Fibroblast of mammary gland (primary cell): ENCODE results near the gene CLEC4M.
"Not testable (repeated sequence)": the region's sequence is repeated elsewhere in the genome, so short reads cannot be mapped to it uniquely, and the experiment has no call there.

Experiments
- DNase-seq: peaks from one replicate; pipeline ENCODE4 v3.0.0-alpha.2; 2010; ENCODE audit warnings: low read depth
- H3K4me3 ChIP-seq: 2 replicates; pipeline ENCODE4 v1.5.1; 2011; ENCODE audit warnings: low read depth, mild to moderate bottlenecking, low read length, moderate library complexity; ENCODE audit not compliant: control insufficient read depth
- TF ChIP-seq, protein P1 (sequence below): conservative IDR thresholded peaks from 2 replicates; pipeline ENCODE4 v1.5.1; 2011; ENCODE audit warnings: low read depth, low read length, inconsistent platforms; ENCODE audit not compliant: control insufficient read depth, insufficient read depth

The CLEC4M gene

DNA sequence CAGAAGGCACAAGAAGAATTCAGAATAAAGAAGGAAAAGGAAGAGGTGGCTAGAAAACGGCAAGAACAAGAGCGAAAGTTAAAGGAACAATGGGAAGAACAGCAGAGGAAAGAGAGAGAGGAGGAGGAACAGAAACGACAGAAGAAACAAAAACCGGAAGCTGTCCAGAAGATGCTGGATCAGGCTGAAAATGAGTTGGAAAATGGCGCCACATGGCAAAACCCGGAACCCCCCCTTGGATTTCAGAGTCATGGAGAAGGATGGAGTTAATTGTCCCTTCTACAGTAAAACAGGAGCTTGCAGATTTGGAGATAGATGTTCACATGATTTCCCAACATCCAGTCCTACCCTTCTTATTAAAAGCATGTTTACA lies 22.4 kb upstream of the CLEC4M start:
- TF ChIP-seq, protein P1, sequence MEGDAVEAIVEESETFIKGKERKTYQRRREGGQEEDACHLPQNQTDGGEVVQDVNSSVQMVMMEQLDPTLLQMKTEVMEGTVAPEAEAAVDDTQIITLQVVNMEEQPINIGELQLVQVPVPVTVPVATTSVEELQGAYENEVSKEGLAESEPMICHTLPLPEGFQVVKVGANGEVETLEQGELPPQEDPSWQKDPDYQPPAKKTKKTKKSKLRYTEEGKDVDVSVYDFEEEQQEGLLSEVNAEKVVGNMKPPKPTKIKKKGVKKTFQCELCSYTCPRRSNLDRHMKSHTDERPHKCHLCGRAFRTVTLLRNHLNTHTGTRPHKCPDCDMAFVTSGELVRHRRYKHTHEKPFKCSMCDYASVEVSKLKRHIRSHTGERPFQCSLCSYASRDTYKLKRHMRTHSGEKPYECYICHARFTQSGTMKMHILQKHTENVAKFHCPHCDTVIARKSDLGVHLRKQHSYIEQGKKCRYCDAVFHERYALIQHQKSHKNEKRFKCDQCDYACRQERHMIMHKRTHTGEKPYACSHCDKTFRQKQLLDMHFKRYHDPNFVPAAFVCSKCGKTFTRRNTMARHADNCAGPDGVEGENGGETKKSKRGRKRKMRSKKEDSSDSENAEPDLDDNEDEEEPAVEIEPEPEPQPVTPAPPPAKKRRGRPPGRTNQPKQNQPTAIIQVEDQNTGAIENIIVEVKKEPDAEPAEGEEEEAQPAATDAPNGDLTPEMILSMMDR, result no peak
- no peak overlapping the region for H3K4me3 ChIP-seq
- no peak for DNase-seq

DNA sequence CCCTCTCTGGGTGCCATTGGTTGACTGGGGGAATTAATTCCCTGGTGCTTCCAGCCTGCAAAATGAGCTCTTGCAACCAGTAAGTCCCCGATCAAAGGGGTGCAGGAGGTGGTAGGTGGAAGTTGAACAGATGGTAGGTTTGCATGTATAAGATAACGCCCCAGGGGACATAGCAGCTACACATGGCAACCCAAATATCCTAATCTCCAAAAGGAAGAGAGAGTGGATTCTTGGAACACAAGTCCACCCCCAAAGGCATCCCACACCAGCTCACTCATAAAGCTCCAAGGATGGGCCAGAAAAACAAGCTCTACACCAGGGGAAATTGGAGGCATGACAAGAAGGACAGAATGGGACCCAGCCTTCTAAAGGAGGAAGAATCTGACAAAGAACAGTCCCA lies 20.5 kb upstream of the CLEC4M start:
- no peak for DNase-seq
- TF ChIP-seq, protein P1, result no peak
- H3K4me3 ChIP-seq, result no peak overlapping the region

DNA sequence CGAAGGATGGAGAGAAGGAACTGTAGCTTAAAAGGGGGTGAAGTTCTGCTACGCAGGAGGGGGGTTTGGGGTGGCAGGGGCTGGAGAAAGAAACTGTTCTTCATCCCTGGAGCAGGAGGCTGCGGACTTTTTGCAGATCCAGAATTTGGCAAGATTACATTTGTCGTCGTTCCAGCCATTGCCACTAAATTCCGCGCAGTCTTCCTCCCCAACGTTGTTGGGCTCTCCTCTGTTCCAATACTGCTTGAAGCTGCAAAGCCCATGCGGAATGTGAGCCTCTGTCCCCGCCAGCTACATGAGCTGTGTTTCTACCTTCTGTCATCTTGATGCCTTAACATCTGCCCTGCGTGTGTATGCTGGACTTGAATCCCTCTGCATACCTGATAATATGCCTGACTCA lies 20.1 kb upstream of the CLEC4M start:
- no peak for DNase-seq
- no peak overlapping the region for H3K4me3 ChIP-seq
- TF ChIP-seq, protein P1, result no peak

DNA sequence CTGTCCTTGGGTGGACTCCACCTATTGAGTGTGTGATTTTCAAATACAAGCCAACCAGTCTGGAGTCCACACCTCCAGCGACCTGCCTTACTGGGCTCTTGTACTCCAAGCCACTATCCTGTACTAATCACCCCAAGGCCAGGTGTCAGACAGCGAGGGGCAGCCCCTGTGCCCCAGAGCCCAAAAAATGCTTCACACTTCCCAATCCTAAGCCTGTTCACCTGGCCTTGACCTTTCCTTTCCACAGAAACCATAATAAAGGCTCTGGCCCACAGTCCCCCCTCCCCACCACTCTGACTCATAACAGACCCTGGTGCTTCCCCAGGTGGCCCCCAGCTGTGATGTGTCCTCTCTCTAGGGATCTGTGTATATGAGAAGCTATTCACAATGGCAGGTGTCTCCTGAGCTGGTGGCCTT lies 19.6 kb upstream of the CLEC4M start:
- H3K4me3 ChIP-seq, result no peak overlapping the region
- TF ChIP-seq, protein P1, result no peak
- no peak for DNase-seq

DNA sequence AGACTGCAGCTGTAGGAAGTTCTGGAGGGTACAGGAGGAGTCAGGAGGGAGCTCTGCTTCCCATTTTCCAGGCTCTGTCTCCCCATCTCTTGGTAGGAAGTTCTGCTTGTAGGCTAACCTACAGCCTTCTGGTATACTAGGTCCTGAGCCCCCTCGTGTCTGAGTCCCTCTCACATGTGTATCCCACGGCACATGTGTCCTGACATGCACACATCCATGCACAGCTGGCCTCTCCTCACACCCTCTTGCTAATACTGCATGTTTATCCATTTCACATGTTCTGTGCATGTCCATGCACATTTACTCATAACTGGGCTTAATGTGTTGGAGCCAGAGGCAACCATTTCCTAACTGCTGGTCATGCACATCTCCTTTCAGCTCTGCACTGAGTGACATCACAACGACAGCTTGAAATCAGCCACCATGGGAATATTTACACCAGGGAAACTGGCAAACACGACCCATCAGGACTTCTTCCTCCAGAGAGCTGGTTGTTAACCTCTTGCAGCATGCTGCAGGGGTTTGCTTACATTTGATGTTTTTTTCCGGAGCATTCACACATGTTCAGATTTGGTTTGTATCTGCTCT lies 18.8 kb upstream of the CLEC4M start:
- DNase-seq, result no peak
- TF ChIP-seq, protein P1, result no peak
- H3K4me3 ChIP-seq, result no peak overlapping the region

DNA sequence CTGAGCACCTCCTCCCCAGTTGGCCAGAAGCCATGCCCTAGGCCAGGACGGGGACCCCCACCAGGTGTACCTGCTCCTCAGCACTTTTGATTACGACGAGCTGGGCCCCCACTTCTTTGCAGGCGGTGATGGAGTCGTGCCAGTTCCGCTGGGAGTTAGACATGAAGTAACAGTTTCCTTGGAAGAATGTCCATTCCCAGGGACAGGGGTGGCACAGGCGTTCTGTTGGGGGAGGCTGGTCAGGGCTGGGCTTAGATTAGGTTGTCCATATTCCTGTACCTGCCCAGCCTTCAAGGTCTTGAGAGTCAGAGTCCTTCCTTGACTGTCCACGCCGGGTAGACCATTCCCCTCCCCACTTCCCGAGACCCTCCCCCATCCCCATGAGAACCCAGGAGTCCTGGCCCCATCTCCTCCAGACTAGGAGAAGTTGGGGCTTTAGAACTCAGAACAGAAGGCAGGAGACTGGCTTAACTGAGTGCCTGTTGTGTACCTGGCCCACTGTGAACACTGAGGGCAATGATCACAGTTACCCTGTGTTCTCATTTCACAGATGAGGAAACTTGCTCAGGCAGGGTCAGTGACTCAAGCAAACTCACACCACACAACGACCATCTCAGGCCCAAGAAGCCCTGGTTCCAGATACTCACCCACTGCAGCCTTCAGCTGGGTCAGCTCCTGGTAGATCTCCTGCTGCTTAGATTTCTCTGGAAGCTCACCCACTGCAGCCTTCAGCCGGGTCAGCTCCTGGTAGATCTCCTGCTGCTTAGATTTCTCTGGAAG lies 18.0 kb upstream of the CLEC4M start:
- H3K4me3 ChIP-seq, result no peak overlapping the region
- DNase-seq, result no peak
- TF ChIP-seq, protein P1, result no peak

DNA sequence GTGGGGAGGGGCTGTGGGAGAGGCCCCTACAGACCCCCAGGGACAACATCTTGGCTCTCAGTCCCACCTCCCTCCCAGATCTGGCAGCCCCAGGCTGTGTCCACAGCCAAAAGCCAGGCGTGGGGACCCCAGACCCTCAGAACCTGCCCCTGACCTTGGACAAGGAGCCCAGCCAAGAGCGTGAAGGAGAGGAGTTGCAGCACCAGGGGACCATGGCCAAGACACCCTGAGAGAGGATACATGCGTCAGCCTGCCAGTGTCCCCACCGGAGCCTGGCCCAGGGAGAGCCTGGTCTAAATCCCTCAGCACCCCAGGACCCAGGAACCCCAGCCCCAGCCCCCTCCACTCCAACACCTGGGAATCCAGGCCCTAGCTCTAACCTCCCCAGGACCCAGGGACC lies 16.7 kb upstream of the CLEC4M start:
- H3K4me3 ChIP-seq, result not testable (repeated sequence)

More for the DNA sequence above, 16.7 kb upstream of the CLEC4M start:
- not testable (repeated sequence) for DNase-seq
